HG02852 (cell line): ENCODE data around the gene GRPEL2.

Experiments used
- ATAC-seq: cut with Tn5 transposase; IDR thresholded peaks from one replicate; pipeline ENCODE4 v1.9.1; 2021; ENCODE audit warnings: mild to moderate bottlenecking, moderate library complexity; ENCODE audit not compliant: unreplicated experiment

The GRPEL2 gene

DNA sequence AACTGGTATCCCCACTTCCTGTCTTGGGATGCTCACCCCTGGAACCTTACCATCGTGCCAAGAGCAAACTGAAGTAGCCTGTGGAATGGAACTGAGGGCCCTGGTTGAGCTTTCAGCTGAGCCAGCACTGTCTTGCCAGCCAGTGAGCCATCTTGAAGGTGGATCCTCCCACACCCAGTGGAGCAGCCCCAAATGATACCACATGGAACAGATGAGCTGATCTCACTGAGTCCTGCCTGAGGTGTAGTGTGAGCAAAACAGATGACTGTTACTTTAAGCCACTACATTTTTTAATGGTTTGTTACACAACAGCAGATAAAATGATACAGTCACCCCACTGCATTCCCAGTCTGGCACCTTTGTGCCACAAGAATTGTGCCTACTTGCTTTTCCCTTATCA, 10.4 kb downstream of the GRPEL2 start:
- no peak for ATAC-seq

DNA sequence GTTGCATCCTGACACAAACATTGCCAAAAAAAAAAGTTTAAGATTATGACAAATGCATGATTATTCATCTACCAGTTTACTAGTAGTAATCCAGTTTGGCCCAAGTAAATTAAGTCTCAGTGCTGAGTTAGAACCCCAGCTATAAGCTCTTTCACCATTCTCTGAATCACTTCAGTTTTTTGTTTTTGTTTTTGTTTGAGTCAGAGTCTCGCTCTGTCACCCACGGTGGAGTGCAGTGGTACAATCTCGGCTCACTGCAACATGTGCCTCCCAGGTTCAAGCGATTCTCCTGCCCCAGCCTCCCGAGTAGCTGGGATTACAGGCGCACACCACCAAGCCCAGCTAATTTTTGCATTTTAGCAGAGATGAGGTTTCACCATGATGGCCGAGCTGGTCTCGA, 11.1 kb downstream of the GRPEL2 start:
- no peak for ATAC-seq

DNA sequence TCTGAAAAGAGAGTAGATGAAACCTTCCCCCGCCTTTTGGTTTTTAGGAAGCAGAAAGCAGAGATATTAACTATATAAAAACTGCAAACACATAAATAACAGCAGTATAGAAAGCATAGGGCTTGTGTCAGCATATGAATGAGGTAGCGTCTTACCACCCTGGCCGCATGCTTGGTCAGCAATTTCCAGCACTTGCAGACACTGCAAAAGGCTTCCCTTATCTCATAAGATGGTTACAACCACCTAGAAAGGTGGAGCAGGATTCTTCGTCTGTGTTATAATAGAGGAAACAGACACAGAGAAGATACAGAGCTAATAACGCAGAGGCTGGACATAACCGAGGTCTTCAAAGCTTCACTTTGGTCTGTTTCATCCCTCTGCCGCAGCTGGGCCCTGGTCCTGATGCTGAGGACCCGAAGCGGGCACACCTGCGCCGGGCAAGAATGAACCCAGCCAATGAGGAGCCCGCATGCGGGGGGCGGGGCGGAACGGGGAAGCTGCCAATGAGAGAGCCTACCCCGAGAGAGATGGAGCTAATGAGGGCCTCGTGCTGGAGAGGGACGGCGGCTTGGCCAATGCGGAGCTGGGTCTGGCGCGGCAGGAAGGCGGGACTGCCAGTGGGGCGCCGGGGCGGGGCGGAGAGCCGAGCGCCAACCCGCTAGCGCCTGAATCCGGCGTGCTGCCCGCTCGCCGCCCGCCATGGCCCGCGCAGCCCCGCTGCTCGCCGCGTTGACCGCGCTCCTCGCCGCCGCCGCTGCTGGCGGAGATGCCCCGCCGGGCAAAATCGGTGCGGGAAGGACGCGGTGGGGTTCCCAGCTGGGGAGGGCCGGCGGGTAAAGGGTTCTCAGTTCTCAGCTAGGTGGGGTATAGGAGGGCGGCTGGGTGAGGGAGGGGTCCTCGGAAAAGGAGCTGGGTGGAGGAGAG, 12.3 kb downstream of the GRPEL2 start, which contains the start of gene PCYOX1L:
Gene PCYOX1L, plus strand, starts transcription at position 677 of the 924 bp plus-strand sequence. Its CDS starts 23 bp downstream, at position 700.
- peak; percentile 99 for ATAC-seq

DNA sequence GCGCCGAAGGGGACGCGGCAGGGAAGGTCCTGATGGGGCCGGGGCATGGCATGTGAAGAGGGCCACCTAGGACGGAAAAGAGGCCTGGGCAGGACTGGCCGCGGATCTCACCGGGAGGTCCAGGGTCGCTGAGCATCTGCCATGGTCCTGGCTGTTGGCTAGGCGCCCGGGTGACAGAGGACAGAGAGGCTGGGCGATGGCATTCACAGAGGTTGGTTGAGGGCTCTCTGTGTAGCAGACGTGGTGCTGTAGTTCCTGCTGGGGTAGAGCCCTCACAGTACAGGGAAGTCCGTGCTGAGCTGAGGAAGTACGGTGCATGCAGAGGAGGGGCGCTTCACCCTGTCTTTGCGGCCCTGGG, 13.0 kb downstream of the GRPEL2 start:
- peak; percentile 14 for ATAC-seq

DNA sequence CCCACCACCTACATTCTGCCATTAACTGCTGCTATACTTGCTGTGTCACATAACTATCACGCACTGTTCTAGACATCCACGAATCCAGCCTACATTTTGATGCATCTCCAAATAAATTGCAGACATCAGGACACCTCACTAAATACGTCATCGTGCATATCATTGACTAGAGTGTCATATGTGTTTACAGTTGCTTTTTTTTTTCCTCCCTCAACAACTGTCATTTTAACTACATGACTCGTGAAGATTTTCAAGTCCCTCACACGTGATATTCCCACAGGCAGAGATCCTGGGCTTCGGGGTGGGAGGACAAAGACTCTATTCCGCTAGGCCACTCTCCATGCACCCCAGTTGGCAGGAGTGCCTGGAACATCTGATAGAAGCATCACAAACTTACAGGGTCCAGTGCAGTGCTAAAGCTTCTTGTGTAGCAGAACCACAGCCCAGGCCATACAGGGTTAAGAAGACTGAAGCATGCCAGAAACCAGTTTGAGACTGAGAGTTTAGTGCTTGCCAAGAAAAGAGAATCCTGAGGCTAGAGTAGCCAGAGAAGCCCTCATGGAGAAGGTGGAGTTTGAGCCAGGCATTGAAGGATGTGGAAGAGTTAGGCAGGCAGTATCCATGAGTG, 13.7 kb downstream of the GRPEL2 start:
- ATAC-seq = no peak

DNA sequence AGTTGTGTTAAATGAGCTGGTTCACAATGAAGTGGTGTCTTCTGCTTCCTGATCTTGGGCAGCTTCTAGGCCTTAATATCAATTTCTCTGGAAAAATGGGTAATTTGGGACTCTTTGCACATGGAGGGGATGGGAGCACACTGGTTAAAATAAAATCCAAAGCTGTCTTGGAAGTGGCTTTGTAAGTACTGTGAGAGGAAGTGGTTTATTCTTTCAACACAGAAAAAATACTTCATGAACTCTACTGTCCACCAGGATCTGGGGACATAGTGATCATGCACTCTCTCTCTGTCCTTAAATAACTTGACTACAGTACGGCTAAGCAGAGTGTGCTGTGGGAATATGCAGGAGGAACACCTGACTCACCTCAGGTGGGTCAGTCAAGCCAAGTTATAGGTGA, 15.0 kb downstream of the GRPEL2 start:
- ATAC-seq = no peak

DNA sequence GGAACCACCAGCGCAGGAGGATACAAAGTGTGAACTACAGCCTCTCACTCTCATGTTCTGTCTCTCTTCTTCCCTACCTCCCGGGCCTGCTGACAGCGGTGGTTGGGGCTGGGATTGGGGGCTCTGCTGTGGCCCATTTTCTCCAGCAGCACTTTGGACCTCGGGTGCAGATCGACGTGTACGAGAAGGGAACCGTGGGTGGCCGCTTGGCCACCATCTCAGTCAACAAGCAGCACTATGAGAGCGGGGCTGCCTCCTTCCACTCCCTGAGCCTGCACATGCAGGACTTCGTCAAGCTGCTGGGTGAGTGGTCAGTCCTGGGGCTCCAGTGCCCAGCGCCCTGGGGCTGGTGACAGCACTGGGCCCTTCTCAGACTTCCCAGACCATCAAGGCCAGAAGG, 17.2 kb downstream of the GRPEL2 start:
- no peak for ATAC-seq

DNA sequence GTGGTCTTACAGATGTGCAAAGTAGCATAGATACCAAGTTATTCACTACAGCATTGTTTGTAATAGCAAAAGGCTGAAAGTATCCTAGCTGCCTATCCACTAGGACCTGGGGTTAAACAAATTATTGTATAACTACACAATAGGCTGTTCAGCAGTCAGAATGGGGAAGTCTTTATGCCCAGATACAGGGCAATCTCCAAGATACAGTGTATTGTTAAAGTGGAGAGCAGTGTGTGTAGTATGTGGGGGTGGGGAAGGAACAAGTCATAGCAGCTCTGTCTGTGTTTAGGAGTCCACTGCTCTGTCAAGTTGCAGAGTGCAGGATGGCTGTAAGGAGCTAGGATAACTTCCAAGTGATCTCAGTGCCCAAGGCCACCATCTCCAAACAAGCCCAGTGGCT, 18.1 kb downstream of the GRPEL2 start:
- no peak for ATAC-seq

DNA sequence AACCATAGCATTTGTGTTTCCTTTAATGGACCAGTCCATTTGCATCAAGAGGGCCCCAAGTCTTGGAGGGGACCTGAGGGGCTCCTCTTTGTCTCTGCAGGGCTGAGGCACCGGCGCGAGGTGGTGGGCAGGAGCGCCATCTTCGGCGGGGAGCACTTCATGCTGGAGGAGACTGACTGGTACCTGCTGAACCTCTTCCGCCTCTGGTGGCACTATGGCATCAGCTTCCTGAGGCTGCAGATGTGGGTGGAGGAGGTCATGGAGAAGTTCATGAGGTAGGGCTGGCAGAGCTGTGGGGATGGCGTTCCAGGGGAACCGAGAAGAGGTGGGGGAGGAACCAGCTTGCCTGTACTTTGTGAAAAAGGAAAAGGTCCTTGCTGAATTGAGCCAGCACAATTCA, 18.6 kb downstream of the GRPEL2 start:
- ATAC-seq = no peak

DNA sequence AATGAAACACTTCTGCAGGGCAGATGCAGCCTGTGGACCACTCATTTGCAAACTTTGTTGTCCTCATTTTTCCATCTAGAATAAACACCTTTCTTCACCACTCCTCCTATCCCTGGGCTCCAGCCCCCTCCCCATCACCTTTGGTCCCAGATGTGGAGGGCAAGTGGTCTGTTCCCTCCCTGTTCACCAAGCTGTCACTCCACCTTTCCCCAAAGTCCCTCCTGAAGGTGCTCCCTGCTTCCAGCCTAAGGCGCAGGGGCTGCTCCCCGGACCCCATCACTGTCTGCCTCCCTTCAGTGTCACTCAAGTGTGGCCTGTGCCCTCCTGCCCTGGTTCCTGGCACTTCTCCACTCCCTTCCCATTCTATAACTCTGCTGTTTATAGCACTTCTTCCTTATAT, 19.4 kb downstream of the GRPEL2 start:
- ATAC-seq = no peak

DNA sequence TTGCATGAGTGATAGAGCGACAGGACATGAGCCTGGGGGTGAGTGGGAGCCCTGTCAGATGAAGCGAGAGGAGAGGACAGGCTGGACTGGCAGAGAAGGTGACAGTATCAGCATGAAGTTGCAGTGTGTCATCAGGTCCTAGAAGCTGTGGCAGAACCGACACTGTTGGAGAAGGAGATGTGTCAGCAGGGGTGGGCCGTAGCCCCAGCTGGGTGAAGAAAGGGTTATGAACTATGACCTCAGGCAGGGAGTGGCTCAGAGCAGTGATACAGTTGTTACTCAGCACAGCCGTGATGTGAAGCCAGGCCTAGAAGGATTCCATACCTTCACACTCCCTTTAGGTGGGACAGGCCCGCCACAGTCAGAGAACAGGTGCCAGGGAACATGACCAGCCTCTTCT, 20.1 kb downstream of the GRPEL2 start:
- ATAC-seq = no peak

DNA sequence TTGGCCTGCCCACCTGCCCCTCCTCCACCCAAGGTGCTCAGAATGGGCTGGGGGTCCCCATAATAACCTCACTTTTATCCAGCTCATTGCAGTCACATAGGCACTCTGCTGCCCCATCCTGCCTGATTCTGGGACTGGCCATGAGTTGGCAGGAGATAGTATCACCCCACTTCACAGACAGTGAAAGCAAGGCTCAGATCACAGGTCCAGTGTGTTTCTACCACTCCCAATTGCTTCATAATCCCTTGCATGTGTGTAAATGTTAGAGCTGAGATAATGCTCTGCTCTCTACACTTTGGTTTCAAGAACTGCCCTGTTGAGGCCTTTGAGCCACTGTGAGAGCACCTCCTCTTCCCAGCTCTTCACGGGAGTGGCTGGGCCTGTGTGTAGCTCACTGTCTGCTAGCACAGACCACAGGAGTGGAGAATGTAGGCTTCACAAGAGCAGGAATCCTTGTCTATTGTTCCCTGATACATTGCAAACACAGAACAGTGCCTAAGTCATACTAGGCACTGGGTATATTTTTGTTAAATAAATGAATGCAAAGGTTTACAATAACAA, 20.9 kb downstream of the GRPEL2 start:
- ATAC-seq = no peak

DNA sequence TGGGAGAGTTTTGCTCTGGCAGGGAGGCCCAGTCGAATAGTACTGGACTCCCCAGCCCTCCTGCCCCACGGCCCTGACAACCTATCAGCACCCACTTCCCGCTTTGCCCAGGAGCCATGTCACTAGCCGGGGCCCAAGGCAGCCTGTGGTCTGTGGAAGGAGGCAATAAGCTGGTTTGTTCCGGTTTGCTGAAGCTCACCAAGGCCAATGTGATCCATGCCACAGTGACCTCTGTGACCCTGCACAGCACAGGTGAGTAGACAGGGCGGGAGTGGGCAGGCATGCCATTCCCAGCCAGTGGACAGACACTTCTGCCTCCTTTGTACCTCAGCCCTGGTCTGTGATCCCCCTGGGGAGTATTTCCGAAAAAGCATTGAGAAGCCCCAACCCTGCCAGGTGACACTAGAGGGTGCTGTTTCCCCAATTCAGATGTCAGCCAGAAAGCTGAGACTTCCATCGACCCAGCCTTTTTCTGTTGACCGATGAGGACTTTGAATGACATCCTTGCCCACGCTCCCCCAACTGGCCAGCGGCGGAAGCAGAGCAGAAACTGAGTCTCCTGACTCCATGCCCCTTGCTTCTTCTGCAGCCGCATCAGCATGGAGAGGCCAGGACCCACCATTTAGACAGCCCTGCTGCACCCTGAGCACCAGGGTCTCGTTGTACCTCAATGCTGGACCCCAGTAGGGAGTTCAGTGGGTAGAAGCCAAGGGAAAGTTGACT, 22.1 kb downstream of the GRPEL2 start:
- peak; percentile 65 for ATAC-seq

DNA sequence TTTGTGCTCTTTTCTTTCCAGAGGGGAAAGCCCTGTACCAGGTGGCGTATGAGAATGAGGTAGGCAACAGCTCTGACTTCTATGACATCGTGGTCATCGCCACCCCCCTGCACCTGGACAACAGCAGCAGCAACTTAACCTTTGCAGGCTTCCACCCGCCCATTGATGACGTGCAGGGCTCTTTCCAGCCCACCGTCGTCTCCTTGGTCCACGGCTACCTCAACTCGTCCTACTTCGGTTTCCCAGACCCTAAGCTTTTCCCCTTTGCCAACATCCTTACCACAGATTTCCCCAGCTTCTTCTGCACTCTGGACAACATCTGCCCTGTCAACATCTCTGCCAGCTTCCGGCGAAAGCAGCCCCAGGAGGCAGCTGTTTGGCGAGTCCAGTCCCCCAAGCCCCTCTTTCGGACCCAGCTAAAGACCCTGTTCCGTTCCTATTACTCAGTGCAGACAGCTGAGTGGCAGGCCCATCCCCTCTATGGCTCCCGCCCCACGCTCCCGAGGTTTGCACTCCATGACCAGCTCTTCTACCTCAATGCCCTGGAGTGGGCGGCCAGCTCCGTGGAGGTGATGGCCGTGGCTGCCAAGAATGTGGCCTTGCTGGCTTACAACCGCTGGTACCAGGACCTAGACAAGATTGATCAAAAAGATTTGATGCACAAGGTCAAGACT, 22.8 kb downstream of the GRPEL2 start:
- ATAC-seq = no peak

DNA sequence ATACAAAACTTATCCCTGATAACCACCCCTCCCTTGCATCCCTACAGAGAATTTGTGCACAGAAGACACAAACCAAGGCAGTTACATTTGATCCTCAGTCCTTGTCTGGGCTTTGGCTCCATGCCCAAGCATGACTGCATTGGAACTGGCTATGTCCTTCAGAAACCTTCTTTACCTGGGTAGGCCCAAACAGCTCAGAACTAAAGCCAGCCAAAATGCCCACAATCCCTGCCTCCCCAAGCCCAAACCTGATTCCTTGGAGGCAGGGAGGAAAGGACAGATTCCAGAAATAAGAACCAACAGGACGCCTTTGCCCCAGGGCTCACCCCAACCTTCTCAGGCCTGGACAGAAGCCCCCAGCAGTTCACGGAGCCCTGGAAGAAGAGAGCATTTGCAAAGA, 25.6 kb downstream of the GRPEL2 start:
- no peak for ATAC-seq

DNA sequence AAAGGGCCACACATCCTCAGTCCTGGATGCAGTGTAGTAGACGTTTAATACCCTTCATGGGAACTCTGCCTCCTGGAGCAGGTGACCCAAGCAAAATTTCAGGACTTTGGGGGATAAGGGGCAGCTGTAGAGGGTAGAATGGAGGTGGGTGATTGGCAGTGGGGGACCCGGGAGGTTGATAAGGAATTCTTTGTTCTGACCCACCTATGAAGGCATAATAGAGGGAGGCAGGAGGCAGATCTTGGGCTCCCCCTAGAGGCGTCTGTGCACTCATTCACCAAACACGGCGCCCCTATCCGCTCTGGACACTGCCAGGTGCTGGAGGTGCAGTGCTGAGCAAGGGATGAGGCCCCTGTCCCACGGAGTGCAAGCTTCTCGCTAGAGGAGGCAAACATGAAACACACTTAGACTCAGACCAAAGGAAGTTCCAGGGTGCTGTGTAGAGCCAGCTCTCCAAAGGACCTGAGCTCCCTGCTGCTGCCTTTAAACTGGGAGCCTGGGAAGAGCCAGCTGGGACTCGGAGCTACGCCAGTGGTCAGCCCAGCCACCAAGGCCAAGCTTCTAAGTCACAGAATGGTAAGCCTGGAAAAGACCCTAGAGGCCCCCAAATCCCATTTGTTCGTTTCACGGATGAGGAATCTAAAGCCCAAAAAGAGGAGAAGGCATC, 26.1 kb downstream of the GRPEL2 start:
- ATAC-seq = peak; percentile 85

DNA sequence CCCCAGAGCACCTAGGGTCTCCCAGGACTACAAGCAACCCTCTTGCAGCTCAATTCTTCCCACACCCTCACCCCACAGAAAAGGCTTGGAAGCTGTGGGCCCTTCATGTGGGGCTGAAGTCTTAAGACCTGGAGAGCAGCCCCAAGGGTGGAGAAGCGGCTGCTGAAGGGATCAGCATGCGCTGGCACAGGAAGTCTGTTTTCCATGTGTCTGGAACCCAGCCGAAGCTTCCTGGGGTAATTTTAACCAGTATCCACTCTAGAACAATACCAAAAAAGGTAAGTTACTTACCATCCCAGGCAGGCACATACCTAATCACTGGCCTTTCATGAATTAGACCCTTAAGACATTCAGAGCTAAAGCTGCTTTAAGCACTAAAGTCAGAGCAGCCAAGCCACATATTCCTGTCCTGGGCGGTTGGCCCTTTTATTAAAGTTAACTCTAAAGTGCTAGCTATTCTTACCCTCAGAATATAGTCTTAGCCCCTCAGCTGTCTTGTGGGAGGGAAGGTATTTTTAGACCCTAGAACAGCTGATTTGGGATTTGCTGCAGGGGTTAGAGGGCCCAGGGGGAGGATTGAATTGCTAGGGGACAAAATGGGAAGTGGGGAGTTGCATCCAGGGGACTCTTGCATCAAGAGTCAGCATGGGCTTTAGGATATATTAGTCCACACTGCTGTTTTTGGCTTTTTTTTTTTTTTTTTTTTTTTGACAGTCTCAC, 26.9 kb downstream of the GRPEL2 start:
- no peak for ATAC-seq

DNA sequence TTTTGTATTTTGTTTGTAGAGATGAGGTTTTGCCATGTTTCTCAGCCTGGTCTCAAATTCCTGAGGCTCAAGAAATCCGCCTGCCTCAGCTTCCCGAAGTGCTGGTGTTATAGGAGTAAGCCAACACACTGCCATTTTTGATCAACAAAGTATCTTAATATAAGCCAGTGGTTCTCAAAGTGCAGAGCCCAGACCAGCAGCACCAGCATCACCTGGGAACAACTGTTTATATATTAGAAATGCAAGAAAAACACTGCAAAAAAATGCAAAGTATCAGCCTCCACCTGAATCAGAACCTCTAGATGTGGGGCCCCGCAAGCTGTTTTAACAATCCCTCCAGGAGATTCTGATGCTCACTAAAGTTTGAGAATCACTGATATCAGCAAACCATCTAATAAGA, 27.6 kb downstream of the GRPEL2 start:
- ATAC-seq = no peak

DNA sequence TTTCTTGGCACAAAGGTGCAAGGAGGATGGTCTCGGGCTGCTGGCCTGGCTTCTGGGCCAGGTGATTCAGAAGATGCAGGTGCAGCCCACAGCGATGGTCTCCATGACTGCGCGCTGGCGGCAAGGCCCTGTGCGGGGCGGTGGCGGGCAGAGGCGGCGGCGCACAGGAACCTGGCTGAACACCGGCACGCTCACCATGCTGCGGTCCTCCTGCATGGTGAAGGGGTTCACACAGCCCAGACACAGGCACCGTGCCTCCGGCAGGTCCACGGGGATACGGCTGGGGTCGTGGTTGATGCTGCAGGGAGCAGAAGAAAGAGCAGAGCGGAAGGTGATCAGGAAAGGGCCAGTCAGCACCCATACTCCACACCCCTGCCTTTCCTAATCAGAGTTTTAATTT, 29.0 kb downstream of the GRPEL2 start:
- no peak for ATAC-seq

DNA sequence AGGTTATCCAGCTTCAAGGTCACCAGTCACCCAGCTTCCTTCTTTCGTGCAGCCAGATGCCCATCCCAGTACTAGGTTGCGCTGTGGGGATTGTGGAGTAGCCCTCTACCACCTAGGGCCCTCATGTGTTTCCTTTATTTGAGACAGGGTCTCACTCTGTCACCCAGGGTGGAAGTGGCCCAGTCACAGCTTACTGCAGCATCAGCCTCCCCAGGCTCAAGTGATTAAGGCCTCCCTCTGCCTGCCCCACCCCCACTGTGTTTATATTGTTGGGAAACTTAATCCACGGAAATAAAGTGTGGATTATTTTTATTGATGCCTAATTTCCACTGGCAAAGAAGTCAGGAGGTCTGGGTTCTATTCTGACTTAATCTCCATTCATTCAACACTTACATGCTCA, 29.5 kb downstream of the GRPEL2 start:
- ATAC-seq = no peak
